Dermis microvascular lymphatic vessel endothelial cell (primary cell): Measurements from ENCODE around the gene NOP9. TPM values are rescaled to one million over a fixed set of nuclear protein-coding genes. Genes with fewer than 3 reads are reported as not detected.

ENCODE experiments used
- DNase-seq, 2 donors: peaks; one replicate each; pipeline versions ENCODE4 v3.0.0 to v3.0.0-alpha.2; 2010; ENCODE audit warnings: low read depth in 2 of 2
- total RNA-seq: library from RNA; depleted of rRNA; stranded (reverse); fragments of >200 nt; gene quantifications from 2 replicates; pipeline ENCODE4 v1.2.1, GENCODE V29; 2014

The NOP9 gene
- total RNA-seq, 1 donor from 2014 or later, result 23.0 TPM

DNA sequence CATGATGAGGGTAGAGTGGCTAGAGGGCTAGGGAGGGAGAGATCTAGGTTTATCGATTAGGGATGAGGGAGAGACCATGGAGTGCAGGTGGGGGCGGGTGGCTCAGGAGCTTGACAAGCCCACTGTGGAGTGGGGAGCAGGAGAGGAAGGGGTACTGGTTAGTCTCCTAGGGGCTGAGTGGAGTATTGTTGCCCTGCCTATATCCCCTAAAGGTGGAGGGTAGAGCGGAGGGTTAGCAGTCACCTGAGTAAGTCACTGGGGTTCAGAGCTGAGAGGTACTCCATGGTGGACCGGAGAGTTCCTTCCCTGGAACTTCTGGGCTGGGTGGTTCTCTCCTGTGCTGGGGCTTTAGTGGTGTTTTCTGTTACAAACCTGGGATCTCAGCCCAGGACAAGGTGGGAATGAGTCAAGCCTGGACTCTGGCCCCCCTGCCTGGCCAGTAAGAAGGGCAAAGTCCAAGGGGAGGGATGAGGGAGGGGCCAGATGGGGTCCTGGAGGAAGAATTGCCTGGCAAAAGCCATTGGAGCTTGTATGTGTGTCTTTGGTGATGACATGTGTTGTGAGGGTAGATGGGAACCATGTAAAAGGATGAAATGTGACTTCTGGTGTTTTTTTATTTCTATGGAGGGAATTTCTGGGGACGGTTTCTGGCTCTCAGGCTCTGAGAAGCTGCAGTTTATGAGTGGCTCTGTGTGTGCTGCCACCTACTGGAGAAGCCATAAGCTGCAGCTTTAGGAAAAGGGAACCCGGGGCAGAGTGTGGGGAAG lies 8.1 kb downstream of the NOP9 start, which contains the start of gene CIDEB:
TSS of gene CIDEB (minus strand) at position 403 of the 767 bp plus-strand sequence. CDS start at position 284, 119 bp downstream.
- peak; percentile 27 to 59 for DNase-seq

DNA sequence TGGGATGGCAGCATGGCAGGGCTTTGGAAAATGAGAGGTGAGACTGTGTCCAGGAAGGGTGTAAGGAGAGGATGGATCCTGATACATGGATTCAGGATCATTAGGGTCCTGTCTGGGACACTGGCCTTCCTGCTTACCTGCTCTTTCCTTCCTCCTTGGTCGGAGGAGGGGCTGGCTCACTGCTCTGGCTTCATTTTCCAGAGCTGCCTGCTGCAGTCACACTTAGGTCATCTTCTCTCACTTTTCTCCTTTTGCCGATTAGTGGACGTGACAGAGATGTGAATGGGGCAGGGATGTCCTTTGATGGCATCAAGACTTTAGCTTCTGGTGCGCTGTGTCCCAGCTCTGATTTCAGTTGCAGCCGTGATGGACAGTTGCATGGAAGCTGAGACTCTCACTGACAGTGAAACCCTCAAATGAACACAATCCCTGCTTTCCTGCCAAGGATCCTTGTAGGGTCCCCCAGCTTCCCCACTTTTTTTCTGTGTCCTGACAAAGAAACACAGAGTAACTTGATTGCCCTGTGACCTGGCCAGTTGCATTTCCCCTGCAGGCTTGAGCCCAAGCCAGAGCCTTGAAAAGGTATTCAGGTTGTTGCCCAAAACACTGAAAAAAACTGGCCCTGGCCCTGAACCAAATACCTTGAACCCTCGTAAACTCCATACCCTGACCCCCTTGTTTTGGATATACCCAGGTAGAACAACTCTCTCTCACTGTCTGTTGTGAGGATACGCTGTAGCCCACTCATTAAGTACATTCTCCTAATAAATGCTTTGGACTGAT lies 8.9 kb downstream of the NOP9 start:
- no peak for DNase-seq

DNA sequence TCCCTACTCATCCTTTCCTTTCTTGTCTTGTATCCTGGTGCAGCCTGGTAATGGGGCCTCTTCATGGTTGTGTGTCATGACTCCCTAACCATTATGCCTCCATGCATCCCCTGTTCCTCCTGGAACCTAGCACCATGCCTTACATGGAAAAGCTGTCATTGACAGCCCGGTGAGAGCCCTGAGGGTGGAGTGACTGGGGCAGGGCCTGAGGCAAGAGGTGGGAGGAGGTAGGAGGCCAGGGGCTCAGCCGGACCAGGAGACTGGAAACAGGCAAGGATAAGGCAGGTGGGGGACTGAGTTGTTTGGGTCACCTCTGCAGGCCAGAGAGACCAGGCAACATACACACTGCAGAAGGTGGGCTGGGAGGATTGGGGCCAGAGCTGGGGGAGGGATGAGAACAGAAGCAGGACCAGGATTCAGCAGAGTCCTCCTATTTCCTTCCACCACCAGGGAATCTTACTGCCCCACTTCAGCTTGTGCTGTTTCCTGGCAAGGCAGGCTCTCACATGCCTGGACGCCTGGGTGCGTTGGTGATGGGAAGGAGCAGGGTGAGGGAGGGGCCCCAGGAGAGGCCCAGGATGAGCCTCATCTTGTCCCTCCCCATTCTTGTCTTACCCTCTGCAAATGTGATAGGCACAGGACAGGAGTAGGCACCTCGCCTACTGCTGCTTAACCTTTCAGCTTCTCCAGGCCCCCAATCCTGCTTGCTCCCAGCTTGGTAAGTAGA lies 10.1 kb downstream of the NOP9 start, which contains the start of gene LTB4R2:
TSS of gene LTB4R2 (plus strand) at position 603 of the 727 bp plus-strand sequence. CDS start 525 bp downstream, outside the sequence.
- no peak for DNase-seq

DNA sequence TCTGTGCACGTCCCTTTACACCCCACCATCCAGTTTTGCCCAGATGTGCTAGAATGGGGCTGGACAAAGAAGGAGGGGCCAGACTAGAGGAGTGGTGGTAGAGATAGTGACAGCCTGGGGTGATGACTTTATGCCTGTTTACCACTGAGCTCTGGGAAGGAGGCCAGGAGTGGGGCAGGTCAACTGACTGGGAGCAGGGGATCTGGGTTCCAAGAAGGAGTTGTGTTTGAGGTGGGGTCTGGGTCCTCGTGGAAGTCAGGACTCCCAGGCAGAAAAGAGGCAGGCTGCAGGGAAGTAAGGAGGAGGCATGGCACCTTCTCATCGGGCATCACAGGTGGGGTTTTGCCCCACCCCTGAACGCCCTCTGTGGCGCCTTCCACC lies 10.6 kb downstream of the NOP9 start:
- no peak for DNase-seq

DNA sequence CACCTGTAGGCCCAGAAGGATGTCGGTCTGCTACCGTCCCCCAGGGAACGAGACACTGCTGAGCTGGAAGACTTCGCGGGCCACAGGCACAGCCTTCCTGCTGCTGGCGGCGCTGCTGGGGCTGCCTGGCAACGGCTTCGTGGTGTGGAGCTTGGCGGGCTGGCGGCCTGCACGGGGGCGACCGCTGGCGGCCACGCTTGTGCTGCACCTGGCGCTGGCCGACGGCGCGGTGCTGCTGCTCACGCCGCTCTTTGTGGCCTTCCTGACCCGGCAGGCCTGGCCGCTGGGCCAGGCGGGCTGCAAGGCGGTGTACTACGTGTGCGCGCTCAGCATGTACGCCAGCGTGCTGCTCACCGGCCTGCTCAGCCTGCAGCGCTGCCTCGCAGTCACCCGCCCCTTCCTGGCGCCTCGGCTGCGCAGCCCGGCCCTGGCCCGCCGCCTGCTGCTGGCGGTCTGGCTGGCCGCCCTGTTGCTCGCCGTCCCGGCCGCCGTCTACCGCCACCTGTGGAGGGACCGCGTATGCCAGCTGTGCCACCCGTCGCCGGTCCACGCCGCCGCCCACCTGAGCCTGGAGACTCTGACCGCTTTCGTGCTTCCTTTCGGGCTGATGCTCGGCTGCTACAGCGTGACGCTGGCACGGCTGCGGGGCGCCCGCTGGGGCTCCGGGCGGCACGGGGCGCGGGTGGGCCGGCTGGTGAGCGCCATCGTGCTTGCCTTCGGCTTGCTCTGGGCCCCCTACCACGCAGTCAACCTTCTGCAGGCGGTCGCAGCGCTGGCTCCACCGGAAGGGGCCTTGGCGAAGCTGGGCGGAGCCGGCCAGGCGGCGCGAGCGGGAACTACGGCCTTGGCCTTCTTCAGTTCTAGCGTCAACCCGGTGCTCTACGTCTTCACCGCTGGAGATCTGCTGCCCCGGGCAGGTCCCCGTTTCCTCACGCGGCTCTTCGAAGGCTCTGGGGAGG lies 11.3 kb downstream of the NOP9 start, which contains the start of gene LTB4R:
TSS of gene LTB4R (plus strand) at position 857 of the 959 bp plus-strand sequence. CDS start 4,150 bp downstream, outside the sequence.
- peak; percentile 82 to 89 for DNase-seq

DNA sequence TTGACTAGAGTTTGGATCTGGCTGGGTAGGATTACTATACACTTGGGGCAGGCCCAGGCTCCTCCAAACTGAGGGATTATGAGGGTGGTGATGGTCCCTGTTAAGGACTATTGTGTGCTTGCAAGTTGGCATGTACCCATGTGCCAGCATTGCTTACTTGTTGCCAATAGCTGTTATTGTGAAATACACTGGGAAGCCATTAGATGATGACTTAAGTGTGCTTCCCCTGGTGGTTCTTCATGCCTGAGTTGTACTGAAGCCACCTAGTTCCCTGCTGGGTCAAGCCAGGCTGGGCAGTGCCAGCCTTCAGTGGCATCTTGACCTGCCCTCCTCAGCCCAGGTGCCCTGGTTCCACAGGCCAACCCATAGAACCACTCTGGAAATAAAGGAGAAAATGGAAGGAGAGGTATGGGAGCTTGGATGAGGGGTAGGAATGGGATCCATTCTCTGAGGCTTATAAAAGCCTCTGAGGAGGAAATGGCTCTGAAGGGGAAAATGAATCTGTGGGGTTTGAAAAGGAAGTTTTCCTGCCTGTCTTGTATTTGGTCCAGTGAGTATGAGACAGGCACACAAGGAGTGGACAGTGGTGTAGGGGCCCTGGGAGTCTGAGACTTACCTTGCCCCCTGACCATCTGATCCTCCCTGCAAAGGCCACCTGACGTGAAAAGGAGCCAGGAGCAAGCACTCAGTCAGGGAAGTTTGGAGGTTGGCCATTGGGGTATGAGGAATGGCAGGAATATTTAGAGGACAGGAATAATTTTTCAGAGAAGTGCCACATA lies 12.4 kb downstream of the NOP9 start:
- no peak for DNase-seq

DNA sequence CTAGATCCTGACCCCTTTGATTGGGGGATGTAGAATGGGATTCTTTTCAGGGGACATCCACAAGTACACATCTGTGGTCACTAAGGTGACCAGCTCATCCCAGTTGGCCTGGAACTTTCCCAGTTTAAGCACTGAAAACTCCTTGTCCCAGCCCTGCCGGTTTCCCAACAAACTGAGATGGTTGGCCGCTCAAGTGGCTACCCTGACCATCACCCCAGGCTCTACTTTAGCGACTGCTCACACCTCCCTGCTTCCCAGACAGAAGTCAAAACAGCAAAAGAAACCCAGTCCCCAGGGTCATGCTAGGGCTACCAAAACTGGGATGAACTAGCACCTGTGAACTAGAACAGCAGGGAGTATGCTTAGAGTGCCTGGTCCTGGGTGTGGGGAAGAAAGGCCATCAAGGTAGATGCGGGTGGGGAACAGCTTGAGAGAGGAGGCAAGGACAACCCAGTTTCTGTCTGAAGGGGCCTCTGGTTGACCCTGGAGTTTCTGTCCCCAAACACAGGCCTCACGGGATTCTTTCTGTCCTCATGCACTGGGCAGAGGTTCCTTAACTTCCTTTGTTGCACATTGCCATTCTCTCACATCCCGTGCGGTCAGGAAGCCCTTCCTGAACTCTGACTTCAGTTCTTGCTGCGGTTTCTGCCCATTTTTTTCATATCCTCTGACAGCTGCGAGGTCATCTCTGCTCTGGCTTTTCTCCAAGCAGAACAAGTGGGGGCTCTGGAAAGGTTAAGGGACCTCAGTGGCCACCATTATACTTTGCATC lies 13.3 kb downstream of the NOP9 start:
- DNase-seq, result peak; percentile 55 to 79

DNA sequence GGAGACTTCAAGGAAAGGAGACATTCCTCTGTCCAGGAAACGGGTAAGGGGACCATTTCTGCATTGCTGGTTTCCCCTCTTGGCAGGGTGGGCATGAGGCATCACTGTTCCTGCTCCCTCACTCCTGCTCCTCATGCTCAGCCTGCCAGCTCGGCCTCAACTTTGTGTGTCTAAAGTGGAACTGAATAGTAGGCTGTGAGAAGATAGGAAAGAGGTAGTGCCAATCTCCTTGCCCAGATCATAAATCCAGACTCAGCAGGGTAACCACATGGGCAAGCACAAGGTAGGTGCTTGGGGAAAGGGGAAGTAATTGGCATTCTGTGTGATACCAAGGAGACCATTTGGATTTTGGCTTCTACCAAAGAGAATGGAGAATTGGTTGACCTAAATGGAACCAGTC lies 14.3 kb downstream of the NOP9 start:
- no peak for DNase-seq

DNA sequence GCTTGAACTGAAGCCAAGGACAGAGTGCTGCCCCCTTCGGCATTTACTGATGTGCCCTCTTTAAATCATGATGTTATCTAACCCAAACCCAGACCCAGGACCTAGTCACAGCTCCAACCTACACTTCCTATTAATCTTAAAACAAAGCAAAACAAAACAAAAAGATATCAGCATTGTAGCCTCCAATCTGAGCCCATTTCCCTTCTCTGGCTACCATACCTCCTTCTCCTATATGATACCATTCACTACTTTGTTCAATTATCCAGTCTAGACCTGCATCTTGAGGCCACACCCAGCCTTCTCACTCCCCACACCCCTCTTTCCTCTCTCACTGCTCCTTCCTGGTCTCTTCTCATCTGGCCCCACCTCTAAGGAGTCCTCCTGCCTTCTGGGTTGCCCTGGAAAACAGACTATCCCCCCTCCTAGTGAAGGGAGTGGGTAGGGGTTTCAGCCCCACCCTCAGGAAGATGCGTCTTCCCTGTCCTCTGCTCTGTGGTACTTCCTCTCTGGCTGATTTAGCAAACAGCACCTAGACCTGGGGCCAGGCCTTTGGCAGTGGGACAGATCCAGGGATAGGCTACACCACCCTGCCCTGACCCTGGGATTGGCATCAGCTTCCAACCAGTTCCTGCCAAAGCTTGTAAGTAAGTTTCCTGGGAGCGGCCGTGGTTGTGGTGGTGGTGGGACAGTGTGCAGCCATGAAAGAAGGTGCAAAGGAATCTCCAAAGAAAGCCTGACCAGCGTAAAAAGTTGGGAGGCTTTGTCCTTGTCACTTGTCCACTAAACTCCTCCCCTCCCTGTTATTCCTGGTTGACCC lies 14.9 kb downstream of the NOP9 start:
- DNase-seq, result no peak

DNA sequence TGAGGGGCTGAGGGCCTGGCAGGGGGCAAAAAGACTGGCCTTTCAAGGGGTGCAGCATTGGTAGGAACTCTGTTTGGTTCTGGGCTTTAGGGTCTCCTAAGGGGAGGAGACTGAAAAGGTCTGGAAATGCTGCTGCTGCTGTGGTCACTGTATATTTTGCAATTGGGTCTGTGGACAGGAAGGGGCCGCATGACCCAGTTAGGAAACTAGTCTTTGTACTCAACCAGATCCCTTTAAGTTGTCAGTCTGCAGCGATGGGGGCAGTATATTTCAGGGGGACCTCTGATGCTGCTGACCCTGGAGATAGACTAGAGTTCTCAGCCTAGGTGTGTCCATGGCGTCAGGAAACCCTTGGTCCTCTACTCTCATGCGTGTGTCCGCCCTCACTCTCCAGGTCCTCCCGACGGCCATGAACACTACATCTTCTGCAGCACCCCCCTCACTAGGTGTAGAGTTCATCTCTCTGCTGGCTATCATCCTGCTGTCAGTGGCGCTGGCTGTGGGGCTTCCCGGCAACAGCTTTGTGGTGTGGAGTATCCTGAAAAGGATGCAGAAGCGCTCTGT lies 15.7 kb downstream of the NOP9 start:
- DNase-seq, result no peak

DNA sequence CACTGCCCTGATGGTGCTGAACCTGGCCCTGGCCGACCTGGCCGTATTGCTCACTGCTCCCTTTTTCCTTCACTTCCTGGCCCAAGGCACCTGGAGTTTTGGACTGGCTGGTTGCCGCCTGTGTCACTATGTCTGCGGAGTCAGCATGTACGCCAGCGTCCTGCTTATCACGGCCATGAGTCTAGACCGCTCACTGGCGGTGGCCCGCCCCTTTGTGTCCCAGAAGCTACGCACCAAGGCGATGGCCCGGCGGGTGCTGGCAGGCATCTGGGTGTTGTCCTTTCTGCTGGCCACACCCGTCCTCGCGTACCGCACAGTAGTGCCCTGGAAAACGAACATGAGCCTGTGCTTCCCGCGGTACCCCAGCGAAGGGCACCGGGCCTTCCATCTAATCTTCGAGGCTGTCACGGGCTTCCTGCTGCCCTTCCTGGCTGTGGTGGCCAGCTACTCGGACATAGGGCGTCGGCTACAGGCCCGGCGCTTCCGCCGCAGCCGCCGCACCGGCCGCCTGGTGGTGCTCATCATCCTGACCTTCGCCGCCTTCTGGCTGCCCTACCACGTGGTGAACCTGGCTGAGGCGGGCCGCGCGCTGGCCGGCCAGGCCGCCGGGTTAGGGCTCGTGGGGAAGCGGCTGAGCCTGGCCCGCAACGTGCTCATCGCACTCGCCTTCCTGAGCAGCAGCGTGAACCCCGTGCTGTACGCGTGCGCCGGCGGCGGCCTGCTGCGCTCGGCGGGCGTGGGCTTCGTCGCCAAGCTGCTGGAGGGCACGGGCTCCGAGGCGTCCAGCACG lies 16.4 kb downstream of the NOP9 start:
- peak; percentile 50 to 67 for DNase-seq

DNA sequence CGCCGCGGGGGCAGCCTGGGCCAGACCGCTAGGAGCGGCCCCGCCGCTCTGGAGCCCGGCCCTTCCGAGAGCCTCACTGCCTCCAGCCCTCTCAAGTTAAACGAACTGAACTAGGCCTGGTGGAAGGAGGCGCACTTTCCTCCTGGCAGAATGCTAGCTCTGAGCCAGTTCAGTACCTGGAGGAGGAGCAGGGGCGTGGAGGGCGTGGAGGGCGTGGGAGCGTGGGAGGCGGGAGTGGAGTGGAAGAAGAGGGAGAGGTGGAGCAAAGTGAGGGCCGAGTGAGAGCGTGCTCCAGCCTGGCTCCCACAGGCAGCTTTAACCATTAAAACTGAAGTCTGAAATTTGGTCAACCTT lies 16.9 kb downstream of the NOP9 start:
- no peak for DNase-seq

DNA sequence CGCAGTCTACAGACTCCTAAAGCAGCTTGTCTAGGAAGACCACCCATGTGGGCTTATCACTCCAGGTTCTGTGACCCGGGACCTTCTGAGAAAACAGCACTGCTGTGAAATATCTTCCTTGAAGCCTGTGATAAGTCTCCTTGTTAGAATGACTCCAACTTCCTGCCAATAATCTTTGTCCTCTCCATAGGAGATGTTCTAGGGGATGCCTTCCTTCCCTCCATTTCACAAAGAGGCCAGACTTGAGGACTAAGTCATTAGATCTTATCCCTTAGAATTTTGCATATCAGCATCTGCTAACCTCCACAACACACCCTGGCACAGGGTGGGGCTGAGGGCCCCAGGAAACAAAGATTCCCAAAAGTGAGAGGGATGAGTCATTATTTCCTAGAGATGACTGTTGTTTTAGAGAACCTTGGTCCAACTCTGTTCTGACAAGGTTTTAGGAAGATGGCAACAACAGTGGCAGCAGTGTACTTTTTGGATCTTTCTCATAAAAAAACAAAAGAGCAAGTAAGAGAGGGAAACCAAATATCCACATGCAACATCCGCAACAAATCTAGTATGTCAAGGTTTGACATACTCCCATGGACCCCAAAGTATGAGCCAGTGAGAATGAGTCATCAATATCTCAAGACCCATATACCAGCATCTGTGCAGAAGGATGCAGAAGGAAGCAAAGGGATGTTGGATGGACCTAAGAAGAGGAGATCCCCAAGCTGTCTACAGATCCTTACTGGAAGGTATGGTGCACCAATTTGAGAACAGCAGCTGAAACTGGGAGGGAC lies 17.7 kb downstream of the NOP9 start:
- DNase-seq, result no peak

DNA sequence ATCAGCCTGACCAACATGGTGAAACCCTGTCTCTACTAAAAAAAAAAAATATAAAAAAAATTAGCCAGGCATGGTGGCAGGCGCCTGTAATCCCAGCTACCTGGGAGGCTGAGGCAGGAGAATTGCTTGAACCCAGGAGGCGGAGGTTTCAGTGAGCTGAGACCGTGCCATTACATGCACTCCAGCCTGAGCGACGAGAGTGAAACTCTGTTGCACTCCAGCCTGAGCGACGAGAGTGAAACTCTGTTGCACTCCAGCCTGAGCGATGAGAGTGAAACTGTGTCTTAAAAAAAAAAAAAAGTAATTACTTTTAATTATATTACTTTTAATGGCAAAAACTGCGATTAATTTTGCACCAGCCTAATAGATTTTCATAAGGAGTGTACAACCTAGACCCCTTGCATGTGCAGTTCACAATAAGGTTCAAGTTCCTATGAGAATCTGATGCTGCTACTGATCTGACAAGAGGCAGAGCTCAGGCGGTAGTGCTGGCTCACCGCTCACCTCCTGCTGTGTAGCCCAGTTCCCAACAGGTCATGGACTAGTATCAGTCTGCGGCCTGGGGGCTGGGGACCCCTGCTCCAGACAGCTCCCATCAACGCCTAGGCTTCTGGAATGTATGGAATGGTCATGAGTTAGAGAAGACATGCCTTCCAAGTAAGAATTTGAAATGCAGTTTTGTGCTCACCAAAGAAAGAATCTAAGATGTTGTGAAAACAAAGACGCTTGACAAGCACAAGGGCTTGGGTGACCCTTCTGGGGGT lies 21.7 kb downstream of the NOP9 start:
- no peak for DNase-seq

DNA sequence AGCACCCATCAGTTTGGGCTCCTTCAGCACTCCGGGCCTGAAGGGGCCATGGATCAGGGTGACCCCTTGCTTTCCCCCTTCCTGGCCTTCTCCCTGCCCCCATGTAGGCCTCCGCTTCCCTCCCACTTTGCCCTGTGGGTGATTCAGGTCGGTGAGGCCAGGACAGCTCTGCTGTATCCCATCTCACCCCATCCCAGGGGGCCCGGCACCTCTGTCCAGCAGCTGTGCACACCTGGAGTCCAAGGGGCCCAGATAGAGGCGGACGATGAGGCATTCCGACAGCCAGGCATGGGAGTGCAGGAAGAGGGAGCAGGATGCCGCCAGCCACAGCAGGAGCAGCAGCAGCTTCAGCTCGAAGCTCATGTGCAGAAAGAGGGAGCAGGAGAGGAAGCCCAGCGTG lies 23.0 kb downstream of the NOP9 start:
- no peak for DNase-seq

DNA sequence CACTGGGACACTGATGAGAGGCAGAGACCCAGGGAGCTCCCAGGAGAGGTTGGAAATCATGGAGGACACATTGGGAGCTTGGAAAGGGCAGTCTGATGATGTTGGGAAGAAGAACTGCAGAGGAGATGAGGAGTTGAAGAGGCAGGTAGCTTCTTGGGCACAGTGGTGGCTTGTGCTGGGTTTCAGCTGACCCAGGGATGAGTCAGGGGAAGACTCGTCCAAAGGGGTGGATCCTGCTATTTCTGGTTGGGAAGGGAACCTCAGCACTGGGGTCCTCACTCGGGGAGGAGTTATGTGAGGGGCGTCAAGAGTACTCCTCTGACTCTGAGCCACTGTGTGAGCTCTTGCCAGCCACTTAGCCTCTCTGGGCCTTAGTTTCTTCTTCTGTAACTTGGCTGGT lies 23.7 kb downstream of the NOP9 start:
- DNase-seq, result no peak
